Neural cell (in vitro differentiated cells): Measurements from ENCODE around the gene FHOD1. TPM values are rescaled to one million over a fixed set of nuclear protein-coding genes. Genes with fewer than 3 reads are reported as not detected.

Experiments
- H2AFZ ChIP-seq: fragments of 200-600, 300-800 bp; sonication (generic), shearing (Covaris generic); 2 replicates; pipeline ENCODE4 v1.6.0; 2014; ENCODE audit warnings: low read depth, mild to moderate bottlenecking, antibody characterized with exemption, low read length, moderate library complexity
- H3F3A ChIP-seq: fragments of 200-600 bp; shearing (Covaris generic); 2 replicates; pipeline ENCODE4 v1.6.1; 2016; ENCODE audit warnings: mild to moderate bottlenecking, moderate library complexity, mixed read lengths, antibody characterized with exemption, low read length; ENCODE audit not compliant: insufficient read depth, poor library complexity, severe bottlenecking
- H3K27ac ChIP-seq: fragments of 200-600, 300-800 bp; sonication (generic), shearing (Covaris generic); 2 replicates; pipeline ENCODE4 v1.5.1; 2014; ENCODE audit warnings: mild to moderate bottlenecking, low read length, moderate library complexity
- H3K27me3 ChIP-seq: fragments of 300-800, 200-600 bp; sonication (generic), shearing (Covaris generic); 2 replicates; pipeline ENCODE4 v1.6.0; 2014; ENCODE audit warnings: mild to moderate bottlenecking, low read depth, low read length, moderate library complexity; ENCODE audit not compliant: insufficient read depth
- H3K36me3 ChIP-seq: fragments of 300-800, 200-600 bp; sonication (generic), shearing (Covaris generic); 2 replicates; pipeline ENCODE4 v1.5.1; 2014; ENCODE audit warnings: mild to moderate bottlenecking, antibody characterized with exemption, low read length, moderate library complexity; ENCODE audit not compliant: insufficient read depth
- H3K4me2 ChIP-seq: fragments of 300-800, 200-600 bp; sonication (generic), shearing (Covaris generic); 2 replicates; pipeline ENCODE4 v1.6.0; 2014; ENCODE audit warnings: mild to moderate bottlenecking, low read length
- H3K4me3 ChIP-seq: fragments of 300-800, 200-600 bp; sonication (generic), shearing (Covaris generic); 2 replicates; pipeline ENCODE4 v1.5.1; 2014; ENCODE audit warnings: mild to moderate bottlenecking, low read length, moderate library complexity
- H3K79me2 ChIP-seq: fragments of 200-600 bp; shearing (Covaris generic); replicated peaks from 2 replicates; pipeline ENCODE4 v1.6.0; 2014; ENCODE audit warnings: mild to moderate bottlenecking, low read length, moderate library complexity; ENCODE audit not compliant: insufficient read depth
- H3K9ac ChIP-seq: fragments of 300-800, 200-600 bp; sonication (generic), shearing (Covaris generic); 2 replicates; pipeline ENCODE4 v1.6.1; 2016; ENCODE audit warnings: mild to moderate bottlenecking, low read length, mixed read lengths
- H3K9me2 ChIP-seq: fragments of 200-600 bp; shearing (Covaris generic); 2 replicates; pipeline ENCODE4 v1.6.1; 2016; ENCODE audit warnings: mild to moderate bottlenecking, low read length, mixed read lengths; ENCODE audit not compliant: insufficient read depth
- H3K9me3 ChIP-seq: fragments of 200-600, 300-800 bp; sonication (generic), shearing (Covaris generic); 2 replicates; pipeline ENCODE4 v1.6.1; 2016; ENCODE audit warnings: mild to moderate bottlenecking, mixed run types, low read length, moderate library complexity, mixed read lengths
- H4K20me1 ChIP-seq: fragments of 200-600 bp; shearing (Covaris generic); 2 replicates; pipeline ENCODE4 v1.6.1; 2016; ENCODE audit warnings: mild to moderate bottlenecking, mixed run types; ENCODE audit not compliant: insufficient read depth
- CTCF ChIP-seq: fragments of 450-650 bp; IDR thresholded peaks from 2 replicates; pipeline ENCODE4 v1.5.1; 2014; ENCODE audit warnings: antibody characterized with exemption, mild to moderate bottlenecking, moderate library complexity; ENCODE audit not compliant: poor library complexity, severe bottlenecking
- EP300 ChIP-seq: fragments of 450-650 bp; conservative IDR thresholded peaks from 2 replicates; pipeline ENCODE4 v1.6.1; 2014; ENCODE audit warnings: antibody characterized with exemption, mild to moderate bottlenecking, moderate library complexity; ENCODE audit not compliant: poor library complexity, severe bottlenecking
- EZH2 ChIP-seq: fragments of 200-600, 300-800 bp; shearing (Covaris generic), sonication (generic); IDR thresholded peaks from 2 replicates; pipeline ENCODE4 v1.6.1; 2014; ENCODE audit warnings: antibody characterized with exemption, low read length, borderline replicate concordance, mild to moderate bottlenecking; ENCODE audit not compliant: insufficient read depth, poor library complexity, severe bottlenecking
- MXI1 ChIP-seq: fragments of 450-650 bp; conservative IDR thresholded peaks from 2 replicates; pipeline ENCODE4 v1.6.1; 2014; ENCODE audit warnings: antibody characterized with exemption, mild to moderate bottlenecking; ENCODE audit not compliant: poor library complexity, severe bottlenecking
- POLR2AphosphoS5 ChIP-seq: IDR thresholded peaks from 2 replicates; pipeline ENCODE4 v1.6.1; 2012
- RAD21 ChIP-seq: fragments of 450-650 bp; conservative IDR thresholded peaks from 2 replicates; pipeline ENCODE4 v1.6.1; 2014; ENCODE audit warnings: antibody characterized with exemption, mild to moderate bottlenecking, moderate library complexity
- REST ChIP-seq: IDR thresholded peaks from 2 replicates; pipeline ENCODE4 v1.6.1; 2012; ENCODE audit warnings: borderline replicate concordance
- SMC3 ChIP-seq: fragments of 450-650 bp; conservative IDR thresholded peaks from 2 replicates; pipeline ENCODE4 v1.6.1; 2014; ENCODE audit warnings: antibody characterized with exemption, mild to moderate bottlenecking, moderate library complexity; ENCODE audit not compliant: poor library complexity
- TAF1 ChIP-seq: IDR thresholded peaks from 2 replicates; pipeline ENCODE4 v1.6.1; 2012; ENCODE audit warnings: low read depth
- polyA plus RNA-seq: library from polyadenylated mRNA; depleted of rRNA; stranded (reverse); fragments of >200 nt; gene quantifications from 2 replicates; pipeline ENCODE4 v1.2.3, GENCODE V29; 2014

FHOD1 gene
- polyA plus RNA-seq, 1 donor from 2014 or later = 6.3 TPM

- no peaks in the 10 kb centered on the region for H3K79me2 ChIP-seq
- H3K27me3 ChIP-seq = no peaks in the 10 kb centered on the region
- no peaks in the 10 kb centered on the region for H3K9me2 ChIP-seq
- TF ChIP-seq MXI1 = no peak
- TF ChIP-seq CTCF = no peak
- no peak for TF ChIP-seq RAD21
- TF ChIP-seq POLR2AphosphoS5 = no peak
- TF ChIP-seq REST = no peak
- no peak for TF ChIP-seq EZH2
- TF ChIP-seq TAF1 = no peak
- TF ChIP-seq SMC3 = no peak
- TF ChIP-seq EP300 = no peak
- no peaks in the 10 kb centered on the region for H3K9me3 ChIP-seq
- no peak overlapping the region for H3K4me2 ChIP-seq
- no peak overlapping the region for H3K27ac ChIP-seq
- no peak overlapping the region for H2AFZ ChIP-seq
- no peaks in the 10 kb centered on the region for H3K36me3 ChIP-seq
- H3K9ac ChIP-seq = no peak overlapping the region
- no peaks in the 10 kb centered on the region for H4K20me1 ChIP-seq
- H3F3A ChIP-seq = no peaks in the 10 kb centered on the region
- H3K4me3 ChIP-seq = no peak overlapping the region
Observed at GRCh38 chr16:67256701-67257230, 9.5 kb upstream of the FHOD1 start.

GRCh38 chr16:67255553-67256221 lies 8.4 kb upstream of the FHOD1 start:
- no peaks in the 10 kb centered on the region for H3K79me2 ChIP-seq
- no peak overlapping the region for H3K27ac ChIP-seq
- no peaks in the 10 kb centered on the region for H4K20me1 ChIP-seq
- TF ChIP-seq SMC3 (no peak), EZH2 (no peak), MXI1 (no peak)
- no peaks in the 10 kb centered on the region for H3F3A ChIP-seq
- no peak overlapping the region for H3K4me3 ChIP-seq
- H3K36me3 ChIP-seq = no peaks in the 10 kb centered on the region
- no peak overlapping the region for H3K4me2 ChIP-seq
- H2AFZ ChIP-seq = no peak overlapping the region
- no peaks in the 10 kb centered on the region for H3K27me3 ChIP-seq
- no peak overlapping the region for H3K9ac ChIP-seq
- no peaks in the 10 kb centered on the region for H3K9me2 ChIP-seq
- no peaks in the 10 kb centered on the region for H3K9me3 ChIP-seq
